MV-4-11 (cell line): ENCODE data around the gene OR2AP1.
"Not testable (repeated sequence)": the region's sequence is repeated elsewhere in the genome, so short reads cannot be mapped to it uniquely, and the experiment has no call there.

Experiments used
- DNase-seq: peaks from one replicate; lab custom pipeline; 2025; lab: John Stamatoyannopoulos, UW

OR2AP1 gene

DNA sequence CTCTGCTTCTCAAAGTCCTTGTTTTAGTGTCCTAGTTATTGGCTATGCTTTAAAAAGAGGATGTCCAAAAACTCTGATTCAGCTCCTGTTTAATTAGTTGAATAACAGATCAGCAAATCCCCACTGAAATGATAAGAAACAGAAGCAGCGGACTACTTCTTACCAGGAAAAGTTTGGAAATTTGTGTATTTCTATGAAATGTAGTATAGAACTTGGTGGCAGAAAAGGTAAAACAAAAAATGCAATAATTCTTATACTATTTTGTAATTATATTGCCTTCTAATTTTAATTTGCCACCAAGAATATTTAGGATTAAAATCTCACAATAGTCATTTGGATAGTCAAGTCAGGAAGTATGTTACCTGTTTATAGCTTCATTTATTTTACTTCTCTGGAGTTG is at the start of gene OR2AP1:
Gene OR2AP1, plus strand, starts transcription at position 301 of the 400 bp plus-strand sequence. CDS start 1,947 bp downstream, outside the sequence.
- no peak for DNase-seq

DNA sequence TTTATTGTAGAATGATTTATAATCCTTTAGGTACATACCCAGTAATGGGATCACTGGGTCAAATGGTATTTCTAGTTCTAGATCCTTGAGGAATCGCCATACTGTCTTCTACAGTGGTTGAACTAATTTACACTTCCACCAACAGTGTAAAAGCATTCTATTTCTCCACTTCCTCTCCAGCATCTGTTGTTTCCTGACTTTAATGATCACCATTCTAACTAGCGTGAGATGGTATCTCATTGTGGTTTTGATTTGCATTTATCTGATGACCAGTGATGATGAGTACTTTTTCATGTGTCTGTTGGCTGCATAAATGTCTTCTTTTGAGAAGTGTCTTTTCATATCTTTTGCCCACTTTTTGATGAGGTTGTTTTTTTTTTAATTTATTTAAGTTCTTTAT is 24.0 kb upstream of the OR2AP1 start:
- DNase-seq, result peak; percentile 50

DNA sequence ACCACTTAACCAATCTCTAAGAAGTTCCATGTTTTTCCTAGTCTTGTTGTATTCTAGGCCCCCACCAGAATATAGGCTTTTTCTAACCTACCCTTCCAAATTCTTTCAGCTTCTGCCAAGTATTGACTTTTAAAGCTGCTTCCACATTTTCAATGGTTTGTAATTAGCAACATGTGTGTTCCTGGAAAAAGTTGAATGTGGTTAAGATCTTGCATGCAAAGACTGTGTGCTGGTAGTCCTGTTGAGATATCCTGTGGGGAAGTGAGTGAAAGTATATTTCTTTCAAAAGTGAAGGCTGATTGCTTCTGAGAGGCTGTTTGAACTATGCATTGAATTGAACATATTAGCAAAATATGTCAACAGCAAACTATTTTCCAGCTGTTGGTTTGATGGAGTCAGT is 23.5 kb upstream of the OR2AP1 start:
- DNase-seq, result peak; percentile 96

DNA sequence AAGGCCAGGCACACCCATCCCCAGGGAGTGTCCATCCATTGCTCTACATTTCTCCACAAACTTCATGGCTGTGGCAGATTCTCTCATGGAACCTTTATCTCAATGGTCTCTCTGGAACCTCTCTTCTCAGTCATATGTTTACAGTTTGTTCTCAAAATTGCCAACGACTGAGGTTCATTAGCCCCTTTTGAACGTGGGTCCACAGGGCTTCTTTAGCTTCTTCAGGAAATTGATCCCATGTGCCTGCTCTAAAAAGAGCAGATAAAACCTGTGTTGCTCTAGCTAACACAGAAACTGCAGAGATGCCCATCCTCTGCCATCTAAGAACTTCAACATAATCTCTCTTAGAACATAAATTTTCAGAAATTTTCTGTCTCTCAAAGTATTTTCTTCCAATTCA is 23.0 kb upstream of the OR2AP1 start, which contains the start of gene OR6C4:
Gene OR6C4, plus strand, starts transcription at position 301 of the 400 bp plus-strand sequence. CDS start 1,625 bp downstream, outside the sequence.
- DNase-seq, result no peak

DNA sequence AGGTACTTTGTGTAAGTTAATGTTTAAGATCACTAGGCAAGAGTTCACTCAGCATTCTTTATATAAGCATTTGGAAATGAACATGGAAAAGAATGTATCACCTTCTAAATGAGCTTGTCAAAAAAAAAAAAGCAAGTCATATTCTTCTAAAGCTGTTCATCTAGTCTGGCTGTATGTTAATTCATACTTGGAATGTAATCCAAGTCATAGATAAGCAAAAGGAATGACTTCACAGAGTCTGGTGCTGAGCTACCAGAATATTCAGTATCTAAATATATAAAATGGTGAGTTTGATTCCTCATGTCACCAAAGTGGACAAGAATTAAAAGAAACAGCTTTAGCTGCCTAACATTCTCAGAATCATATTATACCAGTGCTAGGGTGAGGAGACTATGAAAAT is 18.0 kb upstream of the OR2AP1 start:
- no peak for DNase-seq

- DNase-seq, result not testable (repeated sequence)
Measured at GRCh38 chr12:55570060-55570459, 2.2 kb upstream of the OR2AP1 start.

DNA sequence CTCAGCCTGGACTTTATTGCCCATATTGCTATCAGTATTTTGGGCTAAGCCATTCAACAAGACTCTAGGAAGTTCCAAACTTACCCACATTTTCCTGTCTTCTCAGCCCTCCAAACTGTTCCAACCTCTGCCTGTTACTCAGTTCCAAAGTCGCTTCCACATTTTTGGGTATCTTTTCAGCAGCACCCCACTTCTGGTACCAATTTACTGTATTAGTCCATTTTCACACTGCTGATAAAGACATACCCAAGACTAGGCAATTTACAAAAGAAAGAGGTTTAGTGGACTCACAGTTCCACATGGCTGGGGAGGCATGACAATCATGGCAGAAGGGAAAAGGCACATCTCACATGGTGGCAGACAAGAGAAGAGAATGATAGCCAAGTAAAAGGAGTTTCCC is 1.6 kb upstream of the OR2AP1 start:
- DNase-seq, result not testable (repeated sequence)

- DNase-seq, result no peak
Measured at GRCh38 chr12:55582066-55582465, 9.8 kb downstream of the OR2AP1 start.

DNA sequence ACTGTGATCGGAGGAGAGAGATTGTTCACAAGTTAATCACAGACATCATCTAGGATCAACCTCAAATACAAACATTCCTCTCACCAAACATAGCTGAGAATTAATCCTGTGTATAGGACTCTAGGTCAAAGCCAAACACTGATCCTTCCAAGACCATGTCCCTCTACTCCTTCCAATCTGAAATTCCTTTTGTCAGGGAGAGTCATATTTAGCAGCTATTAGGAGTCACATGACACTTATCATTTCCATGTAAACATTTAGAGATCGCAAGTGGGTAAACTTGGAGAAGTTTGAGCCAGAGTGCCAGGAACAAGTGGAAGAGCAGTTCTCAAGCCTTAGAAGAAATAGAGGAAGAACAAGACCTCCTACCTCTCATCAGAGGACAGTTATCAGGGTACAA is 13.5 kb downstream of the OR2AP1 start:
- DNase-seq, result no peak

- DNase-seq, result not testable (repeated sequence)
Measured at GRCh38 chr12:55590152-55590551, 17.9 kb downstream of the OR2AP1 start.

DNA sequence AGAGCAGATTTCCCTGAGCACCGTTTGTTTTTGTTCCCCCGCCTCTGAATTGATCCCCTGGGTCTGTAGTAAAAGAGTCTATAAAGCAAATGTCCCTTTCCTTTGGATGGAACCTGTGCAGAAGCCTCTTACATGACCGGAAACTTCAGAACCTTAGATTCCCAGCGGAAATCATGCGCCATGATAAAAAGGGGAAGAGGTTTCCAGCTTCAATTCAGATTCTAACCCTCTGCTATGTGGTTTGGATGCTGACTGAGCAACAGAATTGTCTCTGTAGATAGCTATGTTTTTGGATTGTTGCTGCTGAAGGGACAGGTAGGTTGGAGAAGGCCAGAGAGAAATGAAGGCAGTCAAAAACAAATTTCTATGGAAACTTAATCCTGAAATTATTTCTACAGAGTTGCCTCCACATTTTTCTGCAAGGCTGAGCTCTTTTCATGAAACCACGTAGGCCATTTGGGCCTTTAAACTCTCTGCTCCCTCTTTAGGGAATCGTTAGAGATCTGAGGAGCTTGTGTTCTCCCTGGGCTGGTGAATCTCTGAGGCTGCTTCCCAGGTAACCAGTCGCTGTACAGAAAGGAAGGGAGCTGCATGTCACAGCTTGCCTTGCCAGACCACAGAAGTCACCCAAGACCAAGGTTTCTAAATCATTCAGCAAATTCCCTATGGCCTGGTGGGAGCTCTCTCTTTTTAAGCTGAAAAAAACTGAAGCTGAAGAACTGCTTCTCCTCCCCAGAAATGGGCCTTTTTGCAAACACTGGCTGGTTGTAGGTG is 35.7 kb downstream of the OR2AP1 start:
- peak; percentile 50 for DNase-seq

DNA sequence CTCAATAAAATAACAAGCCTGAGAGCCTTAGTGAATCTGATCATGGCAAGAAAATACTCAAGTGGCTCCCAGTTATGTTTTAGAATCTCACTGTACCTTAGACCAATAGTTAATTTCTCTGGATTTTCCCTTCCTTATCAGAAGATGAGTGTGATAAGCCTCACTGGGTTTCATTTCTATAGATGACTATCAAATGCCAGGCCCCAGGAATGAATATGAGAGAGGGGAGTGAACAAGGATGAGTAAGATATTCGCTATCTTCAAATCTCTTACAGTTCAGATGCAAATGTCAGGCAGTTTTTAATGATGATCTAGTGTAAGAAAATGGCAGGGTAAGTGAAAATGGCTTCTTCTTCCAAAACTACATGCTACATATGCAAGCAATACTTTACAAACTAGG is 38.3 kb downstream of the OR2AP1 start:
- DNase-seq, result no peak

DNA sequence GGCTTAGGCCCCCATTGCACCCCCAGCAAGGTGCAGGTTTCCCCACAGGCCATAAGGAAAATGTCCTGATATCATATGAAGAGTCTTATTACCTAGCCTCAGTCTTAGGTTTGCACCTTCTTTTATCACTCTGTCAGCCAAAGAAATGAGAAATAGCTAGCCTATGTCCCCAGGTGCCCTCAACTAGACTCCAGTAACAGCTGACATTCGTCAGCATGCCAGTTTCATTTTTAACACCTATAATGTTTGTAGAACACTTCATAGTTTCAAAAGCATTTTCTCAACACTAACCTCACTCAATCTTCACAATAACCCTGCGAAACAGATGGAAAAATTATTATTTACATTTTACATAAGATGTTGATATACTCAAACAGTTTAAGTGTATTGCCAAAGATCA is 40.4 kb downstream of the OR2AP1 start:
- DNase-seq, result no peak

DNA sequence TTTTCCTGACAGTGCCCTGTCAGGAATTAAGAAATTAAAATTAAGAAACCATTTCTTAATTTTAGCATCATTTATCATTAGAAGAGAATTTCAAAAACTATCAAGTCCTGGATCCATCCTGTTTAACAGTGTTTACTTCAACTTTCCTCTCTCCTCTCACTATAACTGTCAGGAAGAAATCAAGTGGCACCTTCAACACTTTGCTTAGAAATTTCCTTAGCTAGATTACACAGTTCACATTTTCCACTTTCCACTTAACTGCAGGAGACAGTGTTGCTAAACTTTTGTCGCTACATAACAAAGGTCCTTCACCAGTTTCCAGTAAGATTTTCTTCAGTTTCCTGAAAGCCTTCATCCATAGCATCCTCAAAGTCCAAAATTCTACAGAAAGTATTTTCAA is 42.5 kb downstream of the OR2AP1 start:
- no peak for DNase-seq

DNA sequence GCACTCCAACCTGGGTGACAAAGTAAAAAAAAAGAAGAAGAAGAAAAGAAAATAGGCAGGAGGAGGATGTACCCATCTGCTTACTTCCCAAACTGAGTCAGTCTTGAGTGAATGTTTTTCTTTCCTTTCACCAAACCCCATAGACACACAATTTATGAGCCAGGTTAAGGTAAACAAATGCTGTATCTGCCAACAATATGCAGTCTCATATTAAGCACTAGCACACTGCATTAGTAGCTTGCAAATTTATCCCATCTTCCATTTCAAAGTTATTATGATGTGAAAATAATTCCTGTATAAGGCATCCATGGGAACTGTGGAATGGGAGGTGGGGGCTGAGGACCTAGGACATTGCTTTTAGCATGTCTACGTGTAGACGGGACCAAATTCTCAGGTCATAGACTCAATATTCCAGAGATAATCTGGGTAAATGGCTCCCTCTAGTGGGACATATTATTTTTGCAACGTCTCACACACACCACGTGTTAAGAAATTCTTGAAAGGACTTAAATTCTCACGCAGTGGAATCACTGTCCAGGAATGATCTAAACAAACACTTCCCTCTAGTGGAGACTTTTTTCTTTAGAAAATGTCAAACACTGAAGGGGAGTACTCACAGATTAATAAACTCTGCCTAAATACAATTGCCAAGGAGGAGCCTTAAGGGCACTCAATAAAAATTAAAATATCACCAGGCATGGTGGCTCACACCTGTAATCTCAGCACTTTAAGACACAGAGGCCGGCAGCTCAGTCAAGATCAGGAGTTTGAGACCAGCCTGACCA is 47.3 kb downstream of the OR2AP1 start:
- DNase-seq, result peak; percentile 93

DNA sequence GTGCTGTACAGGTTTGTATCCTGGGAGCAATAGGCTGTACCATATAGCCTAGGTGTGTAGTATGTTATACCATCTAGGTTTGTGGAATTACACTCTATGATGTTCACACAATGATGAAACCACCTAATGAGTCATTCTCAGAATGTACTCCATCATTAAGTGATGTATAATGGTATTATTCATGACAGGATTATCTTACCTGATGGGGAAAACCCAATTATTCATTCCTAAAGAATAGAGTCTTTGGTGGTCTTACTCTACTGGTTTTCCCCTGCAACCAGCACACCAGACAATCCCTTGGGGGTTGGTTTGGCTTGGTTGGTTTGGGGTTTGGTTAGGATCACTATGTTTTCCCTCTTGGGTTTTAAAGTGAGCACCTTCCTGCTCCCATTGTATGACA is 51.8 kb downstream of the OR2AP1 start:
- DNase-seq, result no peak
